GM19035 (cell line): ENCODE results near the gene PSME2.

ENCODE experiments used
- ATAC-seq: cut with Tn5 transposase; IDR thresholded peaks from one replicate; pipeline ENCODE4 v1.9.1; 2021; ENCODE audit not compliant: unreplicated experiment

PSME2 gene

GRCh38 chr14:24095271-24096068 lies 50.9 kb downstream of the PSME2 start:
- peak; percentile 60 for ATAC-seq

GRCh38 chr14:24094841-24095270 lies 51.6 kb downstream of the PSME2 start:
- no peak for ATAC-seq

- ATAC-seq = peak; percentile 62
Observed at GRCh38 chr14:24093901-24094840, 52.2 kb downstream of the PSME2 start, which contains the start of gene PCK2. Gene PCK2 (plus strand): TSS chr14:24094311. CDS start chr14:24094406, 95 bp downstream.
